Measurements from ENCODE around the gene TRAPPC12.

DNA sequence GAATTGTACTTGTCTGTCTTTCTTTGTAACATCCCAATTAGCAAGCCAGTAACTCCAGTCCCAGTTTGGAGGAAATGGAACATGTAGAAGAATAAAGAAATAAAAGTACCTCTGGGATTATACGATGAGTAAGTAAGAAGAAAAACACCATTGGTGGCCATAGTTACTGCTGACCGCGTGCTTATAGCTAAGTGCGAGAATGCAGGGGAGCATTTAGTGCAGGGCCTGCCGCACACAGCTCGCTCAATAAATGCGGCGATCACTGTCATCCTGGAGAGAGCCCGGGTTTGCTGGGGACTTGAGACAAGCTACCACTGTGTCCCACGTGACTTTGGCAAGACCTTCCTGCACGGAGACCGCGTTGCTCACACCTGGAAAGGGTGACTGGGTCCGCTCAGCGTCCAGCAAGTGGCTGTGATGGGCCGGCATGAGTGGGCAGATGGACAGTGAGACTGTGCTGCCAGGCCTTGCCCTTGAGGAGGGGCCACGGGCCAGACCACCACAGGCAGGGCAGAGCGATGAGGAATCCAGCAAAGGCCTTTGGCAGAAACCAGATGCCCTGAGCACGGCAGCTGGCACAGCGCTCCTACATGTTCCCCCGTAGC, 85.0 kb downstream of the TRAPPC12 start:
- TF ChIP-seq POLR2A (IDR thresholded peaks at IDR 0.05) (no peak), POLR2AphosphoS5 (IDR thresholded peaks at IDR 0.05; ENCODE audit: insufficient read depth in 1 of 2, low read depth in 1 of 2) (no peak)
- TF ChIP-seq, protein P1, sequence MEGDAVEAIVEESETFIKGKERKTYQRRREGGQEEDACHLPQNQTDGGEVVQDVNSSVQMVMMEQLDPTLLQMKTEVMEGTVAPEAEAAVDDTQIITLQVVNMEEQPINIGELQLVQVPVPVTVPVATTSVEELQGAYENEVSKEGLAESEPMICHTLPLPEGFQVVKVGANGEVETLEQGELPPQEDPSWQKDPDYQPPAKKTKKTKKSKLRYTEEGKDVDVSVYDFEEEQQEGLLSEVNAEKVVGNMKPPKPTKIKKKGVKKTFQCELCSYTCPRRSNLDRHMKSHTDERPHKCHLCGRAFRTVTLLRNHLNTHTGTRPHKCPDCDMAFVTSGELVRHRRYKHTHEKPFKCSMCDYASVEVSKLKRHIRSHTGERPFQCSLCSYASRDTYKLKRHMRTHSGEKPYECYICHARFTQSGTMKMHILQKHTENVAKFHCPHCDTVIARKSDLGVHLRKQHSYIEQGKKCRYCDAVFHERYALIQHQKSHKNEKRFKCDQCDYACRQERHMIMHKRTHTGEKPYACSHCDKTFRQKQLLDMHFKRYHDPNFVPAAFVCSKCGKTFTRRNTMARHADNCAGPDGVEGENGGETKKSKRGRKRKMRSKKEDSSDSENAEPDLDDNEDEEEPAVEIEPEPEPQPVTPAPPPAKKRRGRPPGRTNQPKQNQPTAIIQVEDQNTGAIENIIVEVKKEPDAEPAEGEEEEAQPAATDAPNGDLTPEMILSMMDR (IDR thresholded peaks at IDR 0.05), result no peak

All from vagina (tissue), 2 donors.